Neural cell (in vitro differentiated cells): ENCODE measurements around the gene TRIM46. TPM values are rescaled to one million over a fixed set of nuclear protein-coding genes. Genes with fewer than 3 reads are reported as not detected.

ENCODE experiments used
- H2AFZ ChIP-seq: fragments of 200-600, 300-800 bp; sonication (generic), shearing (Covaris generic); 2 replicates; pipeline ENCODE4 v1.6.0; 2014; ENCODE audit warnings: low read depth, mild to moderate bottlenecking, antibody characterized with exemption, low read length, moderate library complexity
- H3F3A ChIP-seq: fragments of 200-600 bp; shearing (Covaris generic); 2 replicates; pipeline ENCODE4 v1.6.1; 2016; ENCODE audit warnings: mild to moderate bottlenecking, moderate library complexity, mixed read lengths, antibody characterized with exemption, low read length; ENCODE audit not compliant: insufficient read depth, poor library complexity, severe bottlenecking
- H3K27ac ChIP-seq: fragments of 200-600, 300-800 bp; sonication (generic), shearing (Covaris generic); 2 replicates; pipeline ENCODE4 v1.5.1; 2014; ENCODE audit warnings: mild to moderate bottlenecking, low read length, moderate library complexity
- H3K27me3 ChIP-seq: fragments of 300-800, 200-600 bp; sonication (generic), shearing (Covaris generic); 2 replicates; pipeline ENCODE4 v1.6.0; 2014; ENCODE audit warnings: mild to moderate bottlenecking, low read depth, low read length, moderate library complexity; ENCODE audit not compliant: insufficient read depth
- H3K36me3 ChIP-seq: fragments of 300-800, 200-600 bp; sonication (generic), shearing (Covaris generic); 2 replicates; pipeline ENCODE4 v1.5.1; 2014; ENCODE audit warnings: mild to moderate bottlenecking, antibody characterized with exemption, low read length, moderate library complexity; ENCODE audit not compliant: insufficient read depth
- H3K4me2 ChIP-seq: fragments of 300-800, 200-600 bp; sonication (generic), shearing (Covaris generic); 2 replicates; pipeline ENCODE4 v1.6.0; 2014; ENCODE audit warnings: mild to moderate bottlenecking, low read length
- H3K4me3 ChIP-seq: fragments of 300-800, 200-600 bp; sonication (generic), shearing (Covaris generic); 2 replicates; pipeline ENCODE4 v1.5.1; 2014; ENCODE audit warnings: mild to moderate bottlenecking, low read length, moderate library complexity
- H3K79me2 ChIP-seq: fragments of 200-600 bp; shearing (Covaris generic); replicated peaks from 2 replicates; pipeline ENCODE4 v1.6.0; 2014; ENCODE audit warnings: mild to moderate bottlenecking, low read length, moderate library complexity; ENCODE audit not compliant: insufficient read depth
- H3K9ac ChIP-seq: fragments of 300-800, 200-600 bp; sonication (generic), shearing (Covaris generic); 2 replicates; pipeline ENCODE4 v1.6.1; 2016; ENCODE audit warnings: mild to moderate bottlenecking, low read length, mixed read lengths
- H3K9me2 ChIP-seq: fragments of 200-600 bp; shearing (Covaris generic); 2 replicates; pipeline ENCODE4 v1.6.1; 2016; ENCODE audit warnings: mild to moderate bottlenecking, low read length, mixed read lengths; ENCODE audit not compliant: insufficient read depth
- H3K9me3 ChIP-seq: fragments of 200-600, 300-800 bp; sonication (generic), shearing (Covaris generic); 2 replicates; pipeline ENCODE4 v1.6.1; 2016; ENCODE audit warnings: mild to moderate bottlenecking, mixed run types, low read length, moderate library complexity, mixed read lengths
- H4K20me1 ChIP-seq: fragments of 200-600 bp; shearing (Covaris generic); 2 replicates; pipeline ENCODE4 v1.6.1; 2016; ENCODE audit warnings: mild to moderate bottlenecking, mixed run types; ENCODE audit not compliant: insufficient read depth
- CTCF ChIP-seq: fragments of 450-650 bp; IDR thresholded peaks from 2 replicates; pipeline ENCODE4 v1.5.1; 2014; ENCODE audit warnings: antibody characterized with exemption, mild to moderate bottlenecking, moderate library complexity; ENCODE audit not compliant: poor library complexity, severe bottlenecking
- EP300 ChIP-seq: fragments of 450-650 bp; conservative IDR thresholded peaks from 2 replicates; pipeline ENCODE4 v1.6.1; 2014; ENCODE audit warnings: antibody characterized with exemption, mild to moderate bottlenecking, moderate library complexity; ENCODE audit not compliant: poor library complexity, severe bottlenecking
- EZH2 ChIP-seq: fragments of 200-600, 300-800 bp; shearing (Covaris generic), sonication (generic); IDR thresholded peaks from 2 replicates; pipeline ENCODE4 v1.6.1; 2014; ENCODE audit warnings: antibody characterized with exemption, low read length, borderline replicate concordance, mild to moderate bottlenecking; ENCODE audit not compliant: insufficient read depth, poor library complexity, severe bottlenecking
- MXI1 ChIP-seq: fragments of 450-650 bp; conservative IDR thresholded peaks from 2 replicates; pipeline ENCODE4 v1.6.1; 2014; ENCODE audit warnings: antibody characterized with exemption, mild to moderate bottlenecking; ENCODE audit not compliant: poor library complexity, severe bottlenecking
- POLR2AphosphoS5 ChIP-seq: IDR thresholded peaks from 2 replicates; pipeline ENCODE4 v1.6.1; 2012
- RAD21 ChIP-seq: fragments of 450-650 bp; conservative IDR thresholded peaks from 2 replicates; pipeline ENCODE4 v1.6.1; 2014; ENCODE audit warnings: antibody characterized with exemption, mild to moderate bottlenecking, moderate library complexity
- REST ChIP-seq: IDR thresholded peaks from 2 replicates; pipeline ENCODE4 v1.6.1; 2012; ENCODE audit warnings: borderline replicate concordance
- SMC3 ChIP-seq: fragments of 450-650 bp; conservative IDR thresholded peaks from 2 replicates; pipeline ENCODE4 v1.6.1; 2014; ENCODE audit warnings: antibody characterized with exemption, mild to moderate bottlenecking, moderate library complexity; ENCODE audit not compliant: poor library complexity
- TAF1 ChIP-seq: IDR thresholded peaks from 2 replicates; pipeline ENCODE4 v1.6.1; 2012; ENCODE audit warnings: low read depth
- polyA plus RNA-seq: library from polyadenylated mRNA; depleted of rRNA; stranded (reverse); fragments of >200 nt; gene quantifications from 2 replicates; pipeline ENCODE4 v1.2.3, GENCODE V29; 2014

TRIM46 gene
- polyA plus RNA-seq, 1 donor from 2014 or later = 31.5 TPM

- no peaks in the 10 kb centered on the region for H3K9me3 ChIP-seq
- peaks cover 48% of the 10 kb centered on the region for H3K27me3 ChIP-seq
- H4K20me1 ChIP-seq = no peaks in the 10 kb centered on the region
- peaks cover 2% of the 10 kb centered on the region for H3F3A ChIP-seq
- no peaks in the 10 kb centered on the region for H3K9me2 ChIP-seq
- H3K4me2 ChIP-seq = peak overlapping the region; percentile 84
- peak overlapping the region; percentile 57 for H3K9ac ChIP-seq
- TF ChIP-seq CTCF = peak; percentile 57
- TF ChIP-seq REST = no peak
- no peak for TF ChIP-seq EZH2
- TF ChIP-seq TAF1 = no peak
- peak; percentile 48 for TF ChIP-seq RAD21
- TF ChIP-seq MXI1 = peak; percentile 92
- peak; percentile 46 for TF ChIP-seq SMC3
- no peak for TF ChIP-seq EP300
- TF ChIP-seq POLR2AphosphoS5 = peak; percentile 13
- H2AFZ ChIP-seq = peak overlapping the region; percentile 15
- peak overlapping the region; percentile 64 for H3K4me3 ChIP-seq
- no peak overlapping the region for H3K27ac ChIP-seq
- no peaks in the 10 kb centered on the region for H3K79me2 ChIP-seq
- no peaks in the 10 kb centered on the region for H3K36me3 ChIP-seq
Observed at GRCh38 chr1:155126556-155127104, 47.0 kb upstream of the TRIM46 start.

- Histone ChIP-seq H3K27me3 (peaks cover 48% of the 10 kb centered on the region), H3K36me3 (no peaks in the 10 kb centered on the region), H3K4me2 (peak within 1 kb of the TSS; percentile 84), H2AFZ (peak within 1 kb of the TSS; percentile 15), H4K20me1 (no peaks in the 10 kb centered on the region), H3K27ac (peak within 1 kb of the TSS; percentile 0), H3K4me3 (peak within 1 kb of the TSS; percentile 64), H3K9me3 (no peaks in the 10 kb centered on the region), H3F3A (peaks cover 2% of the 10 kb centered on the region), H3K79me2 (no peaks in the 10 kb centered on the region), H3K9me2 (no peaks in the 10 kb centered on the region), H3K9ac (peak within 1 kb of the TSS; percentile 57)
- TF ChIP-seq SMC3 (no peak), POLR2AphosphoS5 (peak; percentile 36), MXI1 (peak; percentile 56)
Observed at GRCh38 chr1:155127105-155127966, 46.3 kb upstream of the TRIM46 start, which contains the start of gene EFNA1. TSS of gene EFNA1 (plus strand) at chr1:155127876. CDS start at chr1:155127978, 102 bp downstream.
